HepG2 (cell line): ENCODE results near the gene PHLDB1. TPM values are rescaled to one million over a fixed set of nuclear protein-coding genes. Genes with fewer than 3 reads are reported as not detected.
A peak's percentile ranks its signal among the peaks of the same experiment; 100 is the strongest.

ENCODE experiments used
- ARNTL ChIP-seq: sonication (generic); formaldehyde crosslinking; IDR thresholded peaks from 2 replicates; pipeline ENCODE4 v1.4.0; 2020; ENCODE audit warnings: mild to moderate bottlenecking, missing genetic modification reagents
- BHLHE40 ChIP-seq: IDR thresholded peaks from 2 replicates; pipeline ENCODE4 v1.6.1; 2011; ENCODE audit warnings: low read length, improper control_type of control experiment
- FLYWCH1 ChIP-seq: sonication (generic); formaldehyde crosslinking; IDR thresholded peaks from 2 replicates; pipeline ENCODE4 v1.8.1; 2023; ENCODE audit warnings: mild to moderate bottlenecking, missing genetic modification reagents
- FOXP4 ChIP-seq: sonication (generic); formaldehyde crosslinking; IDR thresholded peaks from 2 replicates; pipeline ENCODE4 v1.4.0; 2020; ENCODE audit warnings: missing genetic modification reagents
- GABPB1 ChIP-seq: IDR thresholded peaks from 2 replicates; pipeline ENCODE4 v1.6.1; 2016; ENCODE audit warnings: mild to moderate bottlenecking, missing genetic modification reagents, moderate library complexity, missing compliant biosample characterization
- HBP1 ChIP-seq: IDR thresholded peaks from 2 replicates; pipeline ENCODE4 v1.6.1; 2016; ENCODE audit warnings: low read depth, control low read depth
- MTF1 ChIP-seq: sonication (generic); formaldehyde crosslinking; IDR thresholded peaks from 2 replicates; pipeline ENCODE4 v1.5.0; 2020; ENCODE audit warnings: missing genetic modification reagents
- NR2F6 ChIP-seq, 2 experiments: IDR thresholded peaks; 2 replicates each; pipeline ENCODE4 v1.6.1; 2016; ENCODE audit warnings: antibody characterized with exemption in 1 of 2, mild to moderate bottlenecking in 1 of 2
- PHF8 ChIP-seq: sonication (generic); formaldehyde crosslinking; IDR thresholded peaks from 2 replicates; pipeline ENCODE4 v1.5.0; 2020; ENCODE audit warnings: missing genetic modification reagents
- SRY ChIP-seq: sonication (generic); formaldehyde crosslinking; IDR thresholded peaks from 2 replicates; pipeline ENCODE4 v1.8.0; 2022; ENCODE audit warnings: mild to moderate bottlenecking, missing genetic modification reagents
- TBX2 ChIP-seq: sonication (generic); formaldehyde crosslinking; IDR thresholded peaks from 2 replicates; pipeline ENCODE4 v1.5.0; 2020; ENCODE audit warnings: missing genetic modification reagents, mild to moderate bottlenecking, borderline replicate concordance
- TOE1 ChIP-seq: sonication (generic); formaldehyde crosslinking; IDR thresholded peaks from 2 replicates; pipeline ENCODE4 v1.4.0; 2020; ENCODE audit warnings: mild to moderate bottlenecking, missing genetic modification reagents
- ZC3H4 ChIP-seq: sonication (generic); formaldehyde crosslinking; IDR thresholded peaks from 2 replicates; pipeline ENCODE4 v1.4.0; 2020; ENCODE audit warnings: missing genetic modification reagents, borderline replicate concordance
- ZNF350 ChIP-seq: sonication (generic); formaldehyde crosslinking; IDR thresholded peaks from 2 replicates; pipeline ENCODE4 v1.4.0; 2020; ENCODE audit warnings: mild to moderate bottlenecking, low read depth, missing genetic modification reagents, borderline replicate concordance
- ZNF354B ChIP-seq: sonication (generic); formaldehyde crosslinking; IDR thresholded peaks from 2 replicates; pipeline ENCODE4 v1.8.0; 2022; ENCODE audit warnings: mild to moderate bottlenecking, missing genetic modification reagents
- ZNF781 ChIP-seq: sonication (generic); formaldehyde crosslinking; IDR thresholded peaks from 2 replicates; pipeline ENCODE4 v1.5.1; 2020; ENCODE audit warnings: borderline replicate concordance, mild to moderate bottlenecking, missing genetic modification reagents; ENCODE audit errors: not compliant biosample characterization
- ZNF790 ChIP-seq: sonication (generic); formaldehyde crosslinking; IDR thresholded peaks from 2 replicates; pipeline ENCODE4 v1.8.0; 2022; ENCODE audit warnings: missing genetic modification reagents, mild to moderate bottlenecking, borderline replicate concordance
- polyA plus RNA-seq, 8 experiments: library from polyadenylated mRNA; depleted of rRNA in 3 of 8; stranded (reverse) in 7 of 8; unstranded in 1 of 8; fragments of >200 nt; fragmentation: Illumina TruSeq in 4 of 8; extraction: Trizol in 4 of 8; gene quantifications; 2 replicates each; pipeline versions ENCODE4 v1.2.1 to v1.2.3, GENCODE V29; 2011 to 2016; ENCODE audit warnings: low read depth in 4 of 8, missing spikeins in 1 of 8, mixed read lengths in 1 of 8; ENCODE audit not compliant: insufficient read depth in 1 of 8
- total RNA-seq, 5 experiments: library from RNA; depleted of rRNA; stranded (reverse); fragments of >200 nt; fragmentation: Illumina TruSeq; extraction: Trizol; gene quantifications; 2 replicates each; pipeline ENCODE4 v1.2.3, GENCODE V29; 2016; ENCODE audit warnings: low read depth in 1 of 5
- TF ChIP-seq, protein P1 (sequence below): sonication (generic); formaldehyde crosslinking; IDR thresholded peaks from 2 replicates; pipeline ENCODE4 v1.8.1; 2023; ENCODE audit warnings: mild to moderate bottlenecking, inconsistent platforms, moderate library complexity, missing genetic modification reagents, borderline replicate concordance
- TF ChIP-seq, protein P2 (sequence below): sonication (generic); formaldehyde crosslinking; IDR thresholded peaks from 2 replicates; pipeline ENCODE4 v1.5.1; 2020; ENCODE audit warnings: mild to moderate bottlenecking, missing genetic modification reagents, borderline replicate concordance
- TF ChIP-seq, protein P3 (sequence below): sonication (generic); formaldehyde crosslinking; IDR thresholded peaks from 2 replicates; pipeline ENCODE4 v1.4.0; 2020; ENCODE audit warnings: mild to moderate bottlenecking, missing genetic modification reagents

Gene PHLDB1
- total and polyA plus RNA-seq, 2 of the 13 experiments (the other 11 are each of a cell fraction or from before 2014, with no cell fraction given), result 13.8 to 14.2 TPM

GRCh38 chr11:118679483-118679882 is 72.1 kb downstream of the PHLDB1 start, which contains the start of gene TREH (continued):
- TF ChIP-seq ZNF790 (CRISPR knock-in tag), result no peak
- no peak for TF ChIP-seq PHF8 (CRISPR knock-in tag)
- TF ChIP-seq ZNF354B (CRISPR knock-in tag), result no peak
- peak; percentile 13; the same call in 1 of the 2 replicates for TF ChIP-seq TBX2 (CRISPR knock-in tag)
- TF ChIP-seq NR2F6 (IDR thresholded peaks at IDR 0.05), result no peak
- peak; percentile 13; the same call in 1 of the 2 replicates for TF ChIP-seq NR2F6 (CRISPR knock-in tag; IDR thresholded peaks at IDR 0.05)
- 0 out of 2 replicates have a peak, but pooled peaks have one; percentile 22 for TF ChIP-seq GABPB1
- TF ChIP-seq BHLHE40, result no peak
- no peak for TF ChIP-seq ZC3H4 (CRISPR knock-in tag)
- TF ChIP-seq MTF1 (CRISPR knock-in tag), result no peak
- TF ChIP-seq ZNF350 (CRISPR knock-in tag), result no peak; the same call in 1 of the 2 replicates
- TF ChIP-seq HBP1, result no peak
- TF ChIP-seq ARNTL, result no peak
- TF ChIP-seq, protein P1, sequence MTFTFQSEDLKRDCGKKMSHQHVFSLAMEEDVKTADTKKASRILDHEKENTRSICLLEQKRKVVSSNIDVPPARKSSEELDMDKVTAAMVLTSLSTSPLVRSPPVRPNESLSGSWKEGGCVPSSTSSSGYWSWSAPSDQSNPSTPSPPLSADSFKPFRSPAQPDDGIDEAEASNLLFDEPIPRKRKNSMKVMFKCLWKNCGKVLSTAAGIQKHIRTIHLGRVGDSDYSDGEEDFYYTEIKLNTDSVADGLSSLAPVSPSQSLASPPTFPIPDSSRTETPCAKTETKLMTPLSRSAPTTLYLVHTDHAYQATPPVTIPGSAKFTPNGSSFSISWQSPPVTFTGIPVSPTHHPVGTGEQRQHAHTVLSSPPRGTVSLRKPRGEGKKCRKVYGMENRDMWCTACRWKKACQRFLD, result no peak
- TF ChIP-seq TOE1 (CRISPR knock-in tag), result no peak
- TF ChIP-seq FOXP4, result no peak
- TF ChIP-seq ZNF781 (CRISPR knock-in tag), result no peak
- TF ChIP-seq, protein P2, sequence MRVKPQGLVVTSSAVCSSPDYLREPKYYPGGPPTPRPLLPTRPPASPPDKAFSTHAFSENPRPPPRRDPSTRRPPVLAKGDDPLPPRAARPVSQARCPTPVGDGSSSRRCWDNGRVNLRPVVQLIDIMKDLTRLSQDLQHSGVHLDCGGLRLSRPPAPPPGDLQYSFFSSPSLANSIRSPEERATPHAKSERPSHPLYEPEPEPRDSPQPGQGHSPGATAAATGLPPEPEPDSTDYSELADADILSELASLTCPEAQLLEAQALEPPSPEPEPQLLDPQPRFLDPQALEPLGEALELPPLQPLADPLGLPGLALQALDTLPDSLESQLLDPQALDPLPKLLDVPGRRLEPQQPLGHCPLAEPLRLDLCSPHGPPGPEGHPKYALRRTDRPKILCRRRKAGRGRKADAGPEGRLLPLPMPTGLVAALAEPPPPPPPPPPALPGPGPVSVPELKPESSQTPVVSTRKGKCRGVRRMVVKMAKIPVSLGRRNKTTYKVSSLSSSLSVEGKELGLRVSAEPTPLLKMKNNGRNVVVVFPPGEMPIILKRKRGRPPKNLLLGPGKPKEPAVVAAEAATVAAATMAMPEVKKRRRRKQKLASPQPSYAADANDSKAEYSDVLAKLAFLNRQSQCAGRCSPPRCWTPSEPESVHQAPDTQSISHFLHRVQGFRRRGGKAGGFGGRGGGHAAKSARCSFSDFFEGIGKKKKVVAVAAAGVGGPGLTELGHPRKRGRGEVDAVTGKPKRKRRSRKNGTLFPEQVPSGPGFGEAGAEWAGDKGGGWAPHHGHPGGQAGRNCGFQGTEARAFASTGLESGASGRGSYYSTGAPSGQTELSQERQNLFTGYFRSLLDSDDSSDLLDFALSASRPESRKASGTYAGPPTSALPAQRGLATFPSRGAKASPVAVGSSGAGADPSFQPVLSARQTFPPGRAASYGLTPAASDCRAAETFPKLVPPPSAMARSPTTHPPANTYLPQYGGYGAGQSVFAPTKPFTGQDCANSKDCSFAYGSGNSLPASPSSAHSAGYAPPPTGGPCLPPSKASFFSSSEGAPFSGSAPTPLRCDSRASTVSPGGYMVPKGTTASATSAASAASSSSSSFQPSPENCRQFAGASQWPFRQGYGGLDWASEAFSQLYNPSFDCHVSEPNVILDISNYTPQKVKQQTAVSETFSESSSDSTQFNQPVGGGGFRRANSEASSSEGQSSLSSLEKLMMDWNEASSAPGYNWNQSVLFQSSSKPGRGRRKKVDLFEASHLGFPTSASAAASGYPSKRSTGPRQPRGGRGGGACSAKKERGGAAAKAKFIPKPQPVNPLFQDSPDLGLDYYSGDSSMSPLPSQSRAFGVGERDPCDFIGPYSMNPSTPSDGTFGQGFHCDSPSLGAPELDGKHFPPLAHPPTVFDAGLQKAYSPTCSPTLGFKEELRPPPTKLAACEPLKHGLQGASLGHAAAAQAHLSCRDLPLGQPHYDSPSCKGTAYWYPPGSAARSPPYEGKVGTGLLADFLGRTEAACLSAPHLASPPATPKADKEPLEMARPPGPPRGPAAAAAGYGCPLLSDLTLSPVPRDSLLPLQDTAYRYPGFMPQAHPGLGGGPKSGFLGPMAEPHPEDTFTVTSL (CRISPR knock-in tag), result no peak
- TF ChIP-seq, protein P3, sequence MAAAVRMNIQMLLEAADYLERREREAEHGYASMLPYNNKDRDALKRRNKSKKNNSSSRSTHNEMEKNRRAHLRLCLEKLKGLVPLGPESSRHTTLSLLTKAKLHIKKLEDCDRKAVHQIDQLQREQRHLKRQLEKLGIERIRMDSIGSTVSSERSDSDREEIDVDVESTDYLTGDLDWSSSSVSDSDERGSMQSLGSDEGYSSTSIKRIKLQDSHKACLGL (CRISPR knock-in tag), result 0 out of 2 replicates have a peak, but pooled peaks have one; percentile 24
- no peak for TF ChIP-seq SRY
- no peak for TF ChIP-seq FLYWCH1 (CRISPR knock-in tag)
